ENCODE data around the gene LAMC2. TPM values are rescaled to one million over a fixed set of nuclear protein-coding genes. Genes with fewer than 3 reads are reported as not detected.

LAMC2 gene
- total and polyA plus RNA-seq, 2 of the 13 experiments (the other 11 are each of a cell fraction or from before 2014, with no cell fraction given): 0.03 TPM; not detected in 1

DNA sequence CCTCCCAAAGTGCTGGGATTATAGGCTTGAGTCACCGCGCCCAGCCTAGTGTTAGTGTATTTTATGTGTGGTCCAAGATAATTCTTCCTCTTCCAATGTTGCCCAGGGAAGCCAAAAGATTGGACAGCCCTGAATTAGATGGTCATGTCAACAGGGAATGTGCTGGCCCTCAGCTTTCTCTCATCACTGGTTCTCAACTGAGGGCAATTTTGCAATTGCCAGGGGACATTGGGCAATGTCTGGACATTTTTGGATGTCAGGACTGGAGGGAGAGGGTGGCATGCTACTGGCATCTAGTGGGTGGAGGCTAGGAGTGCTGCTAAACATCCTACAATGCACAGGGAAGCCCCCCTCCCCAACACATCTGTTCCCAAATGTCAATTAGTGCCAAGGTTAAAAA lies 95.0 kb downstream of the LAMC2 start:
- WGBS (ENCODE audit: low lambda C conversion rate): 100% methylated on average over 2 of the region's 2 CpGs
- no peak overlapping the region for H3K4me3 ChIP-seq (replicated peaks in 1 of 3; ENCODE audit: insufficient read depth in 1 of 3, low read depth in 2 of 3, low read length in 3 of 3)
- intact Hi-C loops (cut with micrococcal nuclease; ENCODE audit: unreplicated experiment) (loop anchor here (1.0 kb wide), 1 partner anchor 342 kb away; no protein-coding TSS in a partner anchor), in situ Hi-C loops (cut with HindIII; ENCODE audit: extremely low pct_ligation_motif_present, low pct_unique_long_range_greater_than_20kb) (loop anchor here (5.0 to 25.0 kb wide), 2 partner anchors 281 to 341 kb away; no protein-coding TSS in a partner anchor)
- no peaks in the 10 kb centered on the region for H3K9me3 ChIP-seq (ENCODE audit: low read length)
- peaks cover 4 to 31% of the 10 kb centered on the region in 2 experiments; a peak in 3 of 5 replicates for H3K27me3 ChIP-seq (ENCODE audit: control insufficient read depth in 1 of 2, insufficient read depth in 2 of 2, low read length in 2 of 2)
- ChIA-PET CTCF (ENCODE audit: low intra/inter-chr PET ratio, low total read pairs) (interaction anchor here (1.7 kb wide), 1 partner anchor 342 kb away, joined by 13 read pairs; no protein-coding TSS in a partner anchor), POLR2A (no interaction called here)
- TF ChIP-seq SYNCRIP (IDR thresholded peaks at IDR 0.05; ENCODE audit: insufficient read depth, low read depth, low read length) (no peak), FIP1L1 (IDR thresholded peaks at IDR 0.05; ENCODE audit: borderline replicate concordance, insufficient read depth, low read depth, low read length) (no peak), CEBPB (IDR thresholded peaks at IDR 0.05; ENCODE audit: borderline replicate concordance, low read depth, low read length) (peak; percentile 45; the same call in 1 of the 2 replicates), PRMT3 (CRISPR knock-in tag; IDR thresholded peaks at IDR 0.05; ENCODE audit: borderline replicate concordance, low read depth) (no peak), HES4 (CRISPR knock-in tag; IDR thresholded peaks at IDR 0.05; ENCODE audit: borderline replicate concordance) (no peak)
- TF ChIP-seq, protein P1, sequence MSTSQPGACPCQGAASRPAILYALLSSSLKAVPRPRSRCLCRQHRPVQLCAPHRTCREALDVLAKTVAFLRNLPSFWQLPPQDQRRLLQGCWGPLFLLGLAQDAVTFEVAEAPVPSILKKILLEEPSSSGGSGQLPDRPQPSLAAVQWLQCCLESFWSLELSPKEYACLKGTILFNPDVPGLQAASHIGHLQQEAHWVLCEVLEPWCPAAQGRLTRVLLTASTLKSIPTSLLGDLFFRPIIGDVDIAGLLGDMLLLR (CRISPR knock-in tag; IDR thresholded peaks at IDR 0.05): no peak
- H3K27ac ChIP-seq (ENCODE audit: extremely low read length, insufficient read depth, low read length): no peak overlapping the region
- H3K4me2 ChIP-seq (ENCODE audit: low read depth, low read length): no peak overlapping the region
- no peaks in the 10 kb centered on the region for H4K20me1 ChIP-seq (ENCODE audit: insufficient read depth, low read length)
- no peak overlapping the region for H2AFZ ChIP-seq (ENCODE audit: low read length)
- no TSS peak for BruUV-seq (replicated peaks)
- no peaks in the 10 kb centered on the region for H3K79me2 ChIP-seq (ENCODE audit: insufficient read depth, low read length)
- no peaks in the 10 kb centered on the region for H3K36me3 ChIP-seq (replicated peaks in 1 of 2; ENCODE audit: control insufficient read depth in 1 of 2, insufficient read depth in 2 of 2, low read length in 2 of 2)
- FAIRE-seq (no peak), DNase-seq (ENCODE audit: low spot score) (no peak), ATAC-seq (no peak)
- H3K4me1 ChIP-seq (ENCODE audit: insufficient read depth, low read length): no peaks in the 10 kb centered on the region
- H3K9ac ChIP-seq (ENCODE audit: insufficient read depth, low read depth, low read length): no peak overlapping the region

DNA sequence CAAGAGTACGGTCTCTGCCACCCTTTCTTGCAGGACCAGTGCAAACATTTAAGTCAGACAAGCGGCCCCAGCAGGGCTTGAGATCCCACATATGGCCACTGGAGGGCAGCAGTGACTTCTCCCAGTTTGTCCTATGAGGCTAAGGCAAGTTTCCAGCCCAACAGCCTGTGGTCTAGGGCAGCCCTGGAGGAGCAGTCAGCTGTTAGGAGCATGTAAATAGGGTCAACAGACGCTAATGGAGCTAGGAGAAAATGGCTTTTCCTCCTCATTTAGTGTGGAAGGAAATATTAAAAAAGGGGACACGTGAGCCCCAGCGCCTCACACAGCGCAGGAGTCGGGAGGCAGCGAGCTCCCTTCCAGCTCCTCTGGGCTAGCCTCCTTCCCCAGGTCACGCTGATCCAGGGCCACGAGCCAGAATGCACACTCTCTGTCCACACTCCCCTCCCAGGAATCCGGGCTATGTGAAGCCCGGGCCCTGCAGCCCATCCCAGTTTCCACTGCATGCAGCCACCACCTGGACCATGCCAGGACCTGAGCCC lies 95.6 kb downstream of the LAMC2 start:
- peaks cover 4 to 33% of the 10 kb centered on the region in 2 experiments; a peak in 3 of 5 replicates for H3K27me3 ChIP-seq (ENCODE audit: control insufficient read depth in 1 of 2, insufficient read depth in 2 of 2, low read length in 2 of 2)
- POLR2A ChIA-PET: no interaction called here
- H3K36me3 ChIP-seq (replicated peaks in 1 of 2; ENCODE audit: control insufficient read depth in 1 of 2, insufficient read depth in 2 of 2, low read length in 2 of 2): no peaks in the 10 kb centered on the region
- no peaks in the 10 kb centered on the region for H3K9me3 ChIP-seq (ENCODE audit: low read length)
- H3K9ac ChIP-seq (ENCODE audit: insufficient read depth, low read depth, low read length): no peak overlapping the region
- no peaks in the 10 kb centered on the region for H4K20me1 ChIP-seq (ENCODE audit: insufficient read depth, low read length)
- intact Hi-C loops (cut with micrococcal nuclease; ENCODE audit: unreplicated experiment): loop anchor here (1.0 kb wide), 1 partner anchor 342 kb away; no protein-coding TSS in a partner anchor
- H3K79me2 ChIP-seq (ENCODE audit: insufficient read depth, low read length): no peaks in the 10 kb centered on the region
- H3K4me2 ChIP-seq (ENCODE audit: low read depth, low read length): no peak overlapping the region
- no peak overlapping the region for H3K27ac ChIP-seq (ENCODE audit: extremely low read length, insufficient read depth, low read length)
- ATAC-seq (peak; percentile 93), FAIRE-seq (peak; percentile 77), DNase-seq (ENCODE audit: low spot score) (peak; percentile 64)
- H2AFZ ChIP-seq (ENCODE audit: low read length): no peak overlapping the region
- 45% methylated on average over 9 of the region's 12 CpGs for WGBS (ENCODE audit: low lambda C conversion rate)
- no TSS peak for BruUV-seq (replicated peaks)
- in situ Hi-C loops (cut with HindIII; ENCODE audit: extremely low pct_ligation_motif_present, low pct_unique_long_range_greater_than_20kb): loop anchor here (5.0 to 25.0 kb wide), 2 partner anchors 281 to 341 kb away; no protein-coding TSS in a partner anchor
- H3K4me1 ChIP-seq (ENCODE audit: insufficient read depth, low read length): no peaks in the 10 kb centered on the region
- H3K4me3 ChIP-seq (replicated peaks in 1 of 3; ENCODE audit: insufficient read depth in 1 of 3, low read depth in 2 of 3, low read length in 3 of 3): no peak overlapping the region
- CTCF ChIA-PET (ENCODE audit: low intra/inter-chr PET ratio, low total read pairs): interaction anchor here (1.7 kb wide), 1 partner anchor 341 kb away, joined by 13 read pairs; no protein-coding TSS in a partner anchor
- TF ChIP-seq SMARCC2 (IDR thresholded peaks at IDR 0.05) (no peak), HNRNPLL (IDR thresholded peaks at IDR 0.05; ENCODE audit: low read depth, low read length, poor library complexity, severe bottlenecking) (no peak), RELA (CRISPR knock-in tag; IDR thresholded peaks at IDR 0.05) (no peak), ZNF101 (CRISPR knock-in tag; IDR thresholded peaks at IDR 0.05; ENCODE audit: borderline replicate concordance, low read depth) (no peak), RAD21 (CRISPR knock-in tag; IDR thresholded peaks at IDR 0.05) (peak; percentile 63)
- TF ChIP-seq, protein P2, sequence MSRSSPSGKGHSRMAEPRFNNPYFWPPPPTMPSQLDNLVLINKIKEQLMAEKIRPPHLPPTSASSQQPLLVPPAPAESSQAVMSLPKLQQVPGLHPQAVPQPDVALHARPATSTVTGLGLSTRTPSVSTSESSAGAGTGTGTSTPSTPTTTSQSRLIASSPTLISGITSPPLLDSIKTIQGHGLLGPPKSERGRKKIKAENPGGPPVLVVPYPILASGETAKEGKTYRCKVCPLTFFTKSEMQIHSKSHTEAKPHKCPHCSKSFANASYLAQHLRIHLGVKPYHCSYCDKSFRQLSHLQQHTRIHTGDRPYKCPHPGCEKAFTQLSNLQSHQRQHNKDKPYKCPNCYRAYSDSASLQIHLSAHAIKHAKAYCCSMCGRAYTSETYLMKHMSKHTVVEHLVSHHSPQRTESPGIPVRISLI (CRISPR knock-in tag; IDR thresholded peaks at IDR 0.05; ENCODE audit: borderline replicate concordance): no peak
- TF ChIP-seq, protein P3, sequence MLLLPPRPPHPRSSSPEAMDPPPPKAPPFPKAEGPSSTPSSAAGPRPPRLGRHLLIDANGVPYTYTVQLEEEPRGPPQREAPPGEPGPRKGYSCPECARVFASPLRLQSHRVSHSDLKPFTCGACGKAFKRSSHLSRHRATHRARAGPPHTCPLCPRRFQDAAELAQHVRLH (CRISPR knock-in tag; IDR thresholded peaks at IDR 0.05; ENCODE audit: borderline replicate concordance, low read depth): no peak
- TF ChIP-seq, protein P4, sequence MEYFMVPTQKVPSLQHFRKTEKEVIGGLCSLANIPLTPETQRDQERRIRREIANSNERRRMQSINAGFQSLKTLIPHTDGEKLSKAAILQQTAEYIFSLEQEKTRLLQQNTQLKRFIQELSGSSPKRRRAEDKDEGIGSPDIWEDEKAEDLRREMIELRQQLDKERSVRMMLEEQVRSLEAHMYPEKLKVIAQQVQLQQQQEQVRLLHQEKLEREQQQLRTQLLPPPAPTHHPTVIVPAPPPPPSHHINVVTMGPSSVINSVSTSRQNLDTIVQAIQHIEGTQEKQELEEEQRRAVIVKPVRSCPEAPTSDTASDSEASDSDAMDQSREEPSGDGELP (IDR thresholded peaks at IDR 0.05; ENCODE audit: borderline replicate concordance, low read depth): 0 out of 2 replicates have a peak, but pooled peaks have one; percentile 30
